HCT116 (cell line): Measurements from ENCODE around the gene C2CD2. TPM values are rescaled to one million over a fixed set of nuclear protein-coding genes. Genes with fewer than 3 reads are reported as not detected.

ENCODE experiments used
- ATAC-seq: fragments of 200-7000 bp; cut with Tn5 transposase; 2 replicates; pipeline ENCODE4 v1.9.1; 2020; ENCODE audit warnings: mild to moderate bottlenecking, moderate library complexity
- BruUV-seq: library from RNA; stranded (reverse); fragments of 400-500 nt; replicated peaks from 2 replicates; lab custom pipeline; 2021; lab: Mats Ljungman, UMichigan
- CTCF ChIA-PET: fragments of 300-600 bp; sonication (Branson Sonifier 250); formaldehyde crosslinking; loops from one replicate; lab custom pipeline; 2021; ENCODE audit warnings: antibody characterized with exemption; lab: Charles Lee
- POLR2A ChIA-PET: fragments of 300-600, 350-600 bp; sonication (Branson Sonifier 250); formaldehyde crosslinking; loops from one replicate; lab custom pipeline; 2021; ENCODE audit warnings: antibody characterized with exemption; lab: Charles Lee
- RAD21 ChIA-PET, 2 experiments: fragments of 300-600 bp; sonication (Branson Sonifier 250); formaldehyde crosslinking; loops; one replicate each; lab custom pipeline; 2023; ENCODE audit warnings: low total read pairs in 2 of 2; ENCODE audit not compliant: uncharacterized antibody in 2 of 2, unreplicated experiment in 2 of 2, low non-redundant PET in 1 of 2; lab: Charles Lee
- DNase-seq: peaks from one replicate; pipeline ENCODE4 v3.0.0-alpha.2; 2010; ENCODE audit warnings: low read depth, low spot score
- H2AFZ ChIP-seq: fragments of 200-600 bp; shearing (Covaris generic), sonication (generic); 2 replicates; pipeline ENCODE4 v1.6.1; 2017; ENCODE audit warnings: low read depth, mixed run types, mixed read lengths, antibody characterized with exemption, low read length; ENCODE audit not compliant: poor library complexity, severe bottlenecking
- H3K27ac ChIP-seq: 2 replicates; pipeline ENCODE4 v1.5.1; 2012; ENCODE audit warnings: low read depth, low read length
- H3K27me3 ChIP-seq: fragments of 200-600 bp; sonication (generic); 2 replicates; pipeline ENCODE4 v1.6.1; 2016; ENCODE audit warnings: mixed run types, low read length, mixed read lengths; ENCODE audit not compliant: insufficient read depth
- H3K36me3 ChIP-seq, 2 experiments: fragments of 200-500 bp in 1 of 2; fragments of 200-600 bp in 1 of 2; sonication (Bioruptor generic) in 1 of 2; sonication (generic) in 1 of 2; 2 replicates each; pipeline versions ENCODE4 v1.5.1 to v1.6.1; 2014 to 2016; ENCODE audit warnings: low read length in 2 of 2, inconsistent platforms in 1 of 2, mixed read lengths in 1 of 2, mixed run types in 1 of 2; ENCODE audit not compliant: insufficient read depth in 2 of 2, control insufficient read depth in 1 of 2
- H3K4me1 ChIP-seq, 2 experiments: fragments of 200-600 bp in 1 of 2; sonication (generic) in 1 of 2; 2 replicates each; pipeline versions ENCODE4 v1.5.1 to v1.6.1; 2012 to 2017; ENCODE audit warnings: low read length in 2 of 2, inconsistent platforms in 1 of 2, mild to moderate bottlenecking in 1 of 2, mixed read lengths in 1 of 2, mixed run types in 1 of 2, moderate library complexity in 1 of 2; ENCODE audit not compliant: insufficient read depth in 2 of 2, control insufficient read depth in 1 of 2
- H3K4me2 ChIP-seq: fragments of 200-600 bp; sonication (generic); 2 replicates; pipeline ENCODE4 v1.6.1; 2017; ENCODE audit warnings: mixed run types, low read length, mixed read lengths
- H3K4me3 ChIP-seq, 2 experiments: fragments of 200-600 bp in 1 of 2; sonication (generic) in 1 of 2; replicated peaks in 1 of 2; 2 replicates each; pipeline ENCODE4 v1.5.1; 2011 to 2016; ENCODE audit warnings: low read length in 2 of 2, control low read depth in 1 of 2, low read depth in 1 of 2, mild to moderate bottlenecking in 1 of 2, mixed read lengths in 1 of 2, mixed run types in 1 of 2
- H3K79me2 ChIP-seq: fragments of 200-600 bp; sonication (generic); 2 replicates; pipeline ENCODE4 v1.6.1; 2017; ENCODE audit warnings: mild to moderate bottlenecking, mixed run types, low read length, moderate library complexity, mixed read lengths; ENCODE audit not compliant: insufficient read depth
- H3K9ac ChIP-seq: fragments of 200-600 bp; sonication (generic); 2 replicates; pipeline ENCODE4 v1.6.1; 2016; ENCODE audit warnings: low read length, mixed read lengths
- H3K9me2 ChIP-seq: fragments of 200-600 bp; sonication (generic), shearing (Covaris generic); 2 replicates; pipeline ENCODE4 v1.6.1; 2017; ENCODE audit warnings: mixed run types, mild to moderate bottlenecking, moderate library complexity; ENCODE audit not compliant: insufficient read depth
- H3K9me3 ChIP-seq, 2 experiments: fragments of 200-500 bp in 1 of 2; fragments of 200-600 bp in 1 of 2; sonication (Bioruptor generic) in 1 of 2; sonication (generic) in 1 of 2; 2 replicates each; pipeline ENCODE4 v1.6.1; 2014 to 2017; ENCODE audit warnings: low read length in 2 of 2, mixed read lengths in 2 of 2, inconsistent platforms in 1 of 2, low read depth in 1 of 2, mild to moderate bottlenecking in 1 of 2, mixed run types in 1 of 2, moderate library complexity in 1 of 2; ENCODE audit not compliant: control insufficient read depth in 1 of 2, insufficient read depth in 1 of 2
- H4K20me1 ChIP-seq: fragments of 200-600 bp; sonication (generic), shearing (Covaris generic); 2 replicates; pipeline ENCODE4 v1.6.1; 2017; ENCODE audit warnings: mixed run types, mild to moderate bottlenecking, moderate library complexity; ENCODE audit not compliant: insufficient read depth
- ATF3 ChIP-seq: IDR thresholded peaks from 2 replicates; pipeline ENCODE4 v1.6.1; 2012
- CBX3 ChIP-seq: IDR thresholded peaks from 2 replicates; pipeline ENCODE4 v1.6.1; 2012; ENCODE audit warnings: low read depth
- CEBPB ChIP-seq: IDR thresholded peaks from 2 replicates; pipeline ENCODE4 v1.6.1; 2012; ENCODE audit warnings: low read depth
- EGR1 ChIP-seq: IDR thresholded peaks from 2 replicates; pipeline ENCODE4 v1.6.1; 2012; ENCODE audit warnings: low read depth
- ELF1 ChIP-seq: IDR thresholded peaks from 2 replicates; pipeline ENCODE4 v1.6.1; 2012; ENCODE audit warnings: low read depth, borderline replicate concordance
- EZH2 ChIP-seq: fragments of 200-600 bp; sonication (generic); IDR thresholded peaks from 2 replicates; pipeline ENCODE4 v1.6.1; 2017; ENCODE audit warnings: antibody characterized with exemption, mixed run types
- EZH2phosphoT487 ChIP-seq: fragments of 200-600 bp; IDR thresholded peaks from 2 replicates; pipeline ENCODE4 v1.6.1; 2018; ENCODE audit warnings: antibody characterized with exemption, borderline replicate concordance
- JUND ChIP-seq: IDR thresholded peaks from 2 replicates; pipeline ENCODE4 v1.6.1; 2012
- MAX ChIP-seq: IDR thresholded peaks from 2 replicates; pipeline ENCODE4 v1.6.1; 2012
- POLR2A ChIP-seq: IDR thresholded peaks from 2 replicates; pipeline ENCODE4 v1.7.0; 2011; ENCODE audit warnings: borderline replicate concordance; ENCODE audit not compliant: insufficient read depth, insufficient read length; ENCODE audit errors: extremely low read depth
- POLR2AphosphoS5 ChIP-seq: IDR thresholded peaks from 2 replicates; pipeline ENCODE4 v1.6.1; 2011; ENCODE audit warnings: mild to moderate bottlenecking, low read depth, low read length, moderate library complexity
- RAD21 ChIP-seq: IDR thresholded peaks from 2 replicates; pipeline ENCODE4 v1.6.1; 2012; ENCODE audit warnings: low read depth, mild to moderate bottlenecking
- REST ChIP-seq: IDR thresholded peaks from 2 replicates; pipeline ENCODE4 v1.6.1; 2012; ENCODE audit warnings: low read depth
- SIN3A ChIP-seq: IDR thresholded peaks from 2 replicates; pipeline ENCODE4 v1.6.1; 2012; ENCODE audit warnings: low read depth
- SP1 ChIP-seq: IDR thresholded peaks from 2 replicates; pipeline ENCODE4 v1.6.1; 2012; ENCODE audit warnings: low read depth
- TCF7L2 ChIP-seq: IDR thresholded peaks from 2 replicates; pipeline ENCODE4 v1.7.0; 2011; ENCODE audit warnings: borderline replicate concordance, inconsistent platforms; ENCODE audit not compliant: insufficient read depth, insufficient read length; ENCODE audit errors: extremely low read depth
- YY1 ChIP-seq: IDR thresholded peaks from 2 replicates; pipeline ENCODE4 v1.6.1; 2011; ENCODE audit warnings: low read length, low read depth, moderate library complexity, mild to moderate bottlenecking; ENCODE audit not compliant: insufficient replicate concordance; ENCODE audit errors: extremely low read depth
- ZBTB33 ChIP-seq: IDR thresholded peaks from 2 replicates; pipeline ENCODE4 v1.6.1; 2011; ENCODE audit warnings: mild to moderate bottlenecking, low read length, moderate library complexity; ENCODE audit not compliant: insufficient replicate concordance; ENCODE audit errors: extremely low read depth
- ZFX ChIP-seq: fragments of 450-650 bp; IDR thresholded peaks from 2 replicates; pipeline ENCODE4 v1.6.1; 2017
- ZNF274 ChIP-seq: fragments of 200-500 bp; sonication (Bioruptor generic); IDR thresholded peaks from 2 replicates; pipeline ENCODE4 v1.6.1; 2014; ENCODE audit warnings: mild to moderate bottlenecking, low read depth, low read length, inconsistent platforms
- intact Hi-C: fragments of 100-400 bp; cut with micrococcal nuclease; formaldehyde crosslinking; loops from 2 replicates; pipeline ENCODE4 v1.10.0; 2022
- total RNA-seq: library from RNA; stranded (reverse); gene quantifications from one replicate; pipeline ENCODE4 v1.2.1, GENCODE V29; 2021; ENCODE audit not compliant: unreplicated experiment

C2CD2 gene
- total RNA-seq, 1 experiment from 2014 or later = 22.0 TPM

- Histone ChIP-seq H3K4me1 (0 out of 4 replicates have a peak, but pooled peaks cover 0 to 4% of the 10 kb centered on the region in 2 experiments), H3K27ac (no peak overlapping the region), H3K36me3 (no peaks in the 10 kb centered on the region; a peak in 1 of 4 replicates), H3K4me2 (no peak overlapping the region), H3K27me3 (no peaks in the 10 kb centered on the region), H4K20me1 (no peaks in the 10 kb centered on the region), H3K9ac (no peak overlapping the region), H2AFZ (no peak overlapping the region), H3K4me3 (no peak overlapping the region), H3K79me2 (peaks cover 18% of the 10 kb centered on the region; the same call in 1 of the 2 replicates), H3K9me2 (no peaks in the 10 kb centered on the region), H3K9me3 (no peaks in the 10 kb centered on the region)
- no peak for DNase-seq
- ChIA-PET CTCF (no interaction called here), RAD21 (no interaction called here), POLR2A (no interaction called here)
- no peak for ATAC-seq
- TF ChIP-seq POLR2A (no peak), MAX (no peak), ZFX (no peak), JUND (no peak), SIN3A (no peak), RAD21 (no peak), ELF1 (no peak), CBX3 (no peak), EGR1 (no peak), REST (no peak), EZH2phosphoT487 (no peak), POLR2AphosphoS5 (no peak), CEBPB (no peak), ZBTB33 (no peak), YY1 (no peak), ZNF274 (no peak), ATF3 (no peak), TCF7L2 (no peak), SP1 (no peak), EZH2 (no peak)
- BruUV-seq = no TSS peak
- intact Hi-C loops = no loop called here
Observed at GRCh38 chr21:41861255-41861654, 92.6 kb downstream of the C2CD2 start.
